ENCODE measurements around the gene TBXA2R. TPM values are rescaled to one million over a fixed set of nuclear protein-coding genes. Genes with fewer than 3 reads are reported as not detected.

Gene TBXA2R
- total RNA-seq, 1 donor from 2014 or later: 4.5 TPM

DNA sequence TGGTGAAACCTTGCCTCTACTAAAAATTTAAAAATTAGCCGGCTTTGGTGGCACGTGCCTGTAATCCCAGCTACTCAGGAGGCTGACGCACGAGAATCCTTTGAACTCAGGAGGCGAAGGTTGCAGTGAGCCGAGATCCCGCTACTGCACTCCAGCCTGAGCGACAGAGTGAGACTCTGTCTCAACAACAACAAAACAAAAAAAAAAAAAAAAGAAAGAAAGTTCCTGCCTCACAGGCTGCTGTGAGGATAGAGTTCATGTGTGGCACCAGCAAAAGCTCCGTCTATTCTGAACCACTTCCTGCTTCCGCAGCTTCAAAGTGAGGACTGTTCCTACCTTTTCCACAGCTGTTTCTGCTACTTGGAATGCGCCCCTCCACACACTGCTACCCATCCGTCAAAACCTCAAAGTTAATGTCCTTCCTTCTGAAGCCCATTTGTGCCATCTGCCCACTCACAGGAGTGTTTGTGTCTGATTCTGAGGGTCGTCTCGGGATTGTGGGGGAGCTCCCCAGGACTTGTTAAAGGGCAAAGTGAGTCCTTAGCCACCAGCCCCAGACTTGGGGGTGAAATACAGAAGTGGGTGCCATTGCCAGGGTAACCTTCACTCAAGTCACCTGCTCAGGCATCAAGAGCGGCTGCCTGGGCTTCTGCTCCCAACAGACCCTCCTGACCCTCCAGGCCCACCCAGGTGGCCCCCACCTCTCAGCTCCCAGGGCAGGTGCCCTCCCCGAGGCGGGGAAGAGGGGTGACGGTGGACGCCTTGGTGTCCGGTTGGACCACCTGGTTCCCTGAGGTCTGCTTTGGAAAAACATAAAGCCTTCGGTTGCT, 52.2 kb downstream of the TBXA2R start:
- no peak for DNase-seq (ENCODE audit: low spot score)

DNA sequence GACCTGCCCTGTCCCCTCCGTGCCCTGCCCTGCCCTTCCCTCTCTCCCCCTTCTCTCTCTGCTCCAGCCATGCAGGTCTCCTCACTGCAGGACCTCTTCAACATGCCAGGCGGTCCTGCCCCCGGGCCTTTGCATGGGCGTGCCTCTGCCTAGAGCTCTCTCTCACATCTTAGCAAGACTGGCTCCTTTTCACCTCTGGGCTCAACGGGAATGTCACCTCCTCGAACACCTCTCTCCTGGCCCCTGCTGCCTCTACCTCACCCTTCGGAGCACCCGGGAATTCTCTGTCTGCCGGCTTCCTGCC, 54.9 kb downstream of the TBXA2R start:
- DNase-seq (ENCODE audit: low spot score): no peak

GRCh38 chr19:3550947-3551791, 55.5 kb downstream of the TBXA2R start:
- DNase-seq (ENCODE audit: low spot score): no peak

DNA sequence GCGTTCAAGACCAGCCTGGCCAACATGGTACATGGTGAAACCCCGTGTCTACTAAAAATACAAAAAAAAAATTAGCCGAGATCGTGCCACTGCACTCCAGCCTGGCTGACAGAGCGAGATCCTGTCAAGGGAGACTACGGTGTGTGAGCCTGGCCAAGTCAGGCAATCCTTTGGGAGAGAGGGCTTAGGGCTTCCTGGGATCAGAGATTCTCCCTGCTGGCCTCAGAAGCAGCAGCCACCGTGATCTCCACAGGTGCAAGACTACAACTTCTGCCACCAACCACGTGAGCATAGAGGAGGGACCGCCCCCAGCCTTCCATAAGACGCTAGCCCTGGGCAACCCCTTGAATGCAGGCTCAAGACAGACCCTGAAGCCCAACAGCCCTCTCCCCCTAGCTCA, 56.9 kb downstream of the TBXA2R start:
- no peak for DNase-seq (ENCODE audit: low spot score)

GRCh38 chr19:3548606-3549005, 58.1 kb downstream of the TBXA2R start:
- DNase-seq (ENCODE audit: low spot score): no peak

DNA sequence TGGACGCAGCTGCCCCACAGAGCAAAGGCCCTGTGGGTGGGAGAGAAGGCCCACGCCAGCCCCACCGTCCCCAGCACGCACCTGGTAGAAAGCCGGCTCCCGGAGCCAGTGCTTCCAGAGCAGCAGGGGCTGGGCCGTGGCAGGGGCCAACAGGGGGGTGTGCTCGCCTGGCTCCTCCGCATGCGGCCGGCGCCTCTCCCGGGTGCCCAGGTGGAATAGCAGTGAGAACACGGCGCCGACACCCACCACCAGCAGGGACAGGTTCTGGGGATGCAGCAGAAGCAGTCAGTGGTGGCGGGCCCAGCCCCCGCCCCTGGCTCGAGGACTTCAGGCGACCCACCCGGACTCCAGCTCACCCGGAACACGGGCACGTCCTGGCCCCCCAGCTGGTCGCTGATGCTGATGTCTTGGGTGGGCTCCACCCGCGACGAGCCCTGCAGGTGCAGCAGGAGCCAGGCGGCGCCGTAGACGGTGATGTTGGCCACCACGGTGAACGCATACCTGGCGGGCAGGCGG, 58.9 kb downstream of the TBXA2R start:
- DNase-seq (ENCODE audit: low spot score): no peak

- no peak for DNase-seq (ENCODE audit: low spot score)
Measured at GRCh38 chr19:3547301-3547731, 59.4 kb downstream of the TBXA2R start.

DNA sequence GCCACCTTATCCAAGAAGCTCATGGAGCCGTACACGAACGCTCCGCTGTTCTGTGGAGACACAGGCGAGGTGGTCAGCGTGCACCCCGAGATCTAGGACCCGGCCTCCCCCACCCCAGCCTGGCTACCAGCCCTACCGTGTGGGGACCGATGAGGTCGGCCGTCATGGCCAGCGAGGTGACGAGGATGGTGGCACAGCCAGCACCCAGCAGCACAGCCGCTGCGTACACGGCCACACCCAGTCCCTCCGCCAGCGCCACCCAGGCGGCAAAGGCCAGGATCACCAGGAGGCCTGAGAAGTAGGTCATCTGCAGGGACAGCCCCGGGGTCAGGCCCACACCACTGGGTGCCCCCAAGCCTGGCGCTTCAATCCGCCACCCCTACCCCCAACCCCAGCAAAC, 60.6 kb downstream of the TBXA2R start:
- no peak for DNase-seq (ENCODE audit: low spot score)

DNA sequence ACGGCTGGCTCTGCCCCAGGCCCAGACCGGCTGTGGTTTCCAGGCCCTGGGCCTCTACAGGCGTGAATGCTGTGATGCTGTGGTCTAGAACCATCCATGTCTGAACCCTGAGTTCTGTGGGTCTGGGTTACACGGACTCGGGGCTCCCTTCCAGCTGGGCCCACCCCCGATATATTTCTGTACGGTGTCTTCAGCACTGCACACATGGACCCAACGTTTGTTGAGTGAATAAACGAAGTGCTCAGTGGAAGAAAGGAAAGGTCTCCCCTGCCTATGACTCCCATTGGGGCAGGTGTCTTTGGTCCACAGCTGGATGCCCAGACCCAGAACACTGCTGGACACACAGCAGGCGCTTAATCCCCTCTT, 61.0 kb downstream of the TBXA2R start:
- DNase-seq (ENCODE audit: low spot score): no peak

DNA sequence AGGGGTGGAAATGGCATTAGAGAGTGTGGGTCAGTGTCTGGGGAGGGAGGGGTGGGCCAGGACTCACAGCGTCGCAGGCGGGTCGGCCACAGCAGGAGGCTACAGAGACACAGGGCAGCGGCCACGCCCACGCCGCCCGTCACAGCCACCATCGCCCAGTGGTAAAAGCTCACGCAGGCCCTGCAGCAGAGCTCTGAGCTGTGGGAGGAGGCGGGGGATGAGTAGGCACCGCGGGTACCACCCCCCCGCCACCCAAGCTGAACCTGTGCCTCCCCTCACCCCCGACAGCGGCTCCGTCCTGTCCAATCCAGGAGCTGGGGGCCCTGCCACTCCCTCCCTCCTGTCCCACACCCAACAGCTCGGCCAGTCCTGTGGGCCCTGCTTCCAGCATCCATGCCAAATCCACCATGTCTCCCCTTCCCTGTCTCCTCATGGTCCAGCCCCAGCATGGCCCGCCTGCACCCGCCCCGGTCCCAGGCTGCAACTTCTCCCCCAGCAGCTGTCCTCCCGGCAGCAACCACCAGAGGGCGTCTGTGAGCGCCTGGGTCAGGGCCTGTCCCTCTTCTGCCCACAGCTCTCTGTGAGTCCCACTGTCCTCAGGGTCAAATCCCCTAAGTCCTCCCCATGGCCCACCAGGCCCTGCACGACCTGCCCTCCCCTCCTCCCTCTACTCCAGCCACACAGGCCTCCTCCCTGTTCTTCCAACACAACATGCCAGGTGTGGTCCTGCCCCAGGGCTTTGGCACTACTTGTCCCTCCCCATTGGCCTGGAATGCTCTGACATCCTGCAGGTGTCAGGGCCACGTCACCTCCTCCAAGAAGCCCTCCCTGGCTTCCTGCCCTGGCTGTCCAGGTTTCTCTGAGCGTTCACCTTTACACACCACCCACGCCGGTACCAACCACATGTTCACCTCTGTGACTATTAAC, 61.7 kb downstream of the TBXA2R start:
- DNase-seq (ENCODE audit: low spot score): peak; percentile 74

Other genes starting within 250 kb of the TBXA2R start
- gene NFIC, start 240.3 kb downstream of the TBXA2R start, total RNA-seq: 141 TPM
- gene SMIM24, start 126.3 kb downstream of the TBXA2R start, total RNA-seq: not detected
- not detected for gene SMIM44, start 123.4 kb downstream of the TBXA2R start, total RNA-seq
- 7.1 TPM for gene DOHH, start 106.2 kb downstream of the TBXA2R start, total RNA-seq
- gene FZR1, start 100.6 kb downstream of the TBXA2R start, total RNA-seq: 58.8 TPM
- gene TEKTIP1, start 67.7 kb downstream of the TBXA2R start, total RNA-seq: 6.4 TPM
- 82.8 TPM for gene MFSD12, start 49.3 kb downstream of the TBXA2R start, total RNA-seq
- gene HMG20B, start 33.9 kb downstream of the TBXA2R start, total RNA-seq: 66.5 TPM
- 2.4 TPM for gene GIPC3, start 21.4 kb downstream of the TBXA2R start, total RNA-seq
- 31.0 TPM for gene CACTIN, start 19.9 kb upstream of the TBXA2R start, total RNA-seq
- 58.1 TPM for gene PIP5K1C, start 93.6 kb upstream of the TBXA2R start, total RNA-seq
- 59.7 TPM for gene TJP3, start 101.5 kb upstream of the TBXA2R start, total RNA-seq
- 15.6 TPM for gene APBA3, start 154.8 kb upstream of the TBXA2R start, total RNA-seq
- 51.7 TPM for gene MRPL54, start 155.8 kb upstream of the TBXA2R start, total RNA-seq
- gene RAX2, start 165.4 kb upstream of the TBXA2R start, total RNA-seq: not detected
- 1.9 TPM for gene MATK, start 179.5 kb upstream of the TBXA2R start, total RNA-seq

All from ureter (tissue), 1 donor.